ENCODE data around the gene ABAT.

GRCh38 chr16:8720080-8720966 lies 45.9 kb downstream of the ABAT start:
- no peak for TF ChIP-seq CTCF (IDR thresholded peaks at IDR 0.05)
- no peak for TF ChIP-seq POLR2A (IDR thresholded peaks at IDR 0.05)
